Left lung (tissue), 14 donors: ENCODE data around the gene CD180. TPM values are rescaled to one million over a fixed set of nuclear protein-coding genes. Genes with fewer than 3 reads are reported as not detected.

Source experiments
- ATAC-seq: fragments of 200-7000 bp; cut with Tn5 transposase; one replicate; pipeline ENCODE4 v1.9.1; 2020; ENCODE audit warnings: moderate library complexity
- DNase-seq, 4 donors: peaks; one replicate each; pipeline ENCODE4 v3.0.0-alpha.2; 2013 to 2020
- H3K27ac ChIP-seq, 2 donors: fragments of 200-600 bp; sonication (generic) in 1 of 2; one replicate each; pipeline versions ENCODE4 v1.5.0 to v1.8.0; 2020 to 2021
- H3K27me3 ChIP-seq, 2 donors: fragments of 200-600 bp; sonication (generic) in 1 of 2; one replicate each; pipeline versions ENCODE4 v1.5.0 to v1.8.0; 2020 to 2021
- H3K36me3 ChIP-seq, 2 donors: fragments of 200-600 bp; sonication (generic) in 1 of 2; one replicate each; pipeline versions ENCODE4 v1.5.0 to v1.8.0; 2020 to 2021
- H3K4me1 ChIP-seq, 2 donors: fragments of 200-600 bp; one replicate each; pipeline ENCODE4 v1.8.0; 2021
- H3K4me3 ChIP-seq, 2 donors: fragments of 200-600 bp; sonication (generic) in 1 of 2; one replicate each; pipeline versions ENCODE4 v1.5.0 to v1.8.0; 2020 to 2021; ENCODE audit warnings: mild to moderate bottlenecking in 1 of 2
- H3K9me3 ChIP-seq, 2 donors: fragments of 200-600 bp; sonication (generic) in 1 of 2; one replicate each; pipeline versions ENCODE4 v1.5.0 to v1.8.0; 2020 to 2021
- intact Hi-C, 2 donors: fragments of 100-400 bp; cut with DNase I; formaldehyde crosslinking; loops; one replicate each; pipeline versions ENCODE4 v1.11.2 to v1.14.2; 2022
- long read RNA-seq, 12 donors: library from polyadenylated mRNA in 2 of 12; unstranded in 2 of 12; transcript quantifications; one replicate each; pipeline ENCODE4 v2.0.0 and lab custom pipeline, GENCODE V29; 2019 to 2026
- polyA plus RNA-seq, 6 donors: library from polyadenylated mRNA; unstranded; fragments of 120-200 nt; gene quantifications; one replicate each; pipeline ENCODE4 v1.2.1, GENCODE V29; 2013; ENCODE audit not compliant: insufficient read length in 6 of 6
- total RNA-seq, 2 donors: library from RNA; stranded (reverse); fragmentation: NEBNext Ultra II Directional; extraction: Animal tissue kit (Norgen Biotek cat#: 25700); gene quantifications; one replicate each; pipeline ENCODE4 v1.2.1, GENCODE V29; 2021
- TF ChIP-seq, protein P1 (sequence below), 2 donors: fragments of 200-600 bp; sonication (generic) in 1 of 2; IDR thresholded peaks; one replicate each; pipeline versions ENCODE4 v1.5.0 to v1.8.0; 2021; ENCODE audit warnings: antibody characterized with exemption in 2 of 2
- donor health status: DM: no; HTN: yes; CAD: no.
- donor health status: DM: no; HTN: no; CAD: no.

Gene CD180
- total RNA-seq (1 to 10 TPM; 3.1 to 9.4 TPM), polyA plus RNA-seq (1 to 10 TPM in 3 of 6 donors, under 1 TPM in 3; 0.53 to 1.2 (median 0.94) TPM)
- long read RNA-seq, donor 1, full-length matches to known transcripts = 2 of 2 reads
- long read RNA-seq, donor 1, partial matches to known transcripts = 0 of 2 reads
- long read RNA-seq, donor 1, other reads (novel, unspliced or antisense) = 0 of 2 reads
- long read RNA-seq, donor 2, full-length matches to known transcripts = 1 of 1 reads
- long read RNA-seq, donor 2, partial matches to known transcripts = 0 of 1 reads
- long read RNA-seq, donor 2, other reads (novel, unspliced or antisense) = 0 of 1 reads
- long read RNA-seq, donor 3, full-length matches to known transcripts = 1 of 1 reads
- long read RNA-seq, donor 3, partial matches to known transcripts = 0 of 1 reads
- long read RNA-seq, donor 3, other reads (novel, unspliced or antisense) = 0 of 1 reads
- long read RNA-seq, donor 4 = 0 reads
- long read RNA-seq, donor 5 = 0 reads
- long read RNA-seq, donor 6, full-length matches to known transcripts = 1 of 1 reads
- long read RNA-seq, donor 6, partial matches to known transcripts = 0 of 1 reads
- long read RNA-seq, donor 6, other reads (novel, unspliced or antisense) = 0 of 1 reads
- long read RNA-seq, donor 7 = 0 reads
- long read RNA-seq, donor 8 = 0 reads
- long read RNA-seq, donor 9 = 0 reads
- long read RNA-seq, donor 10 = 0 reads
- long read RNA-seq, donor 11, full-length matches to known transcripts = 1 of 1 reads
- long read RNA-seq, donor 11, partial matches to known transcripts = 0 of 1 reads
- long read RNA-seq, donor 11, other reads (novel, unspliced or antisense) = 0 of 1 reads
- long read RNA-seq, donor 12 = 0 reads

DNA sequence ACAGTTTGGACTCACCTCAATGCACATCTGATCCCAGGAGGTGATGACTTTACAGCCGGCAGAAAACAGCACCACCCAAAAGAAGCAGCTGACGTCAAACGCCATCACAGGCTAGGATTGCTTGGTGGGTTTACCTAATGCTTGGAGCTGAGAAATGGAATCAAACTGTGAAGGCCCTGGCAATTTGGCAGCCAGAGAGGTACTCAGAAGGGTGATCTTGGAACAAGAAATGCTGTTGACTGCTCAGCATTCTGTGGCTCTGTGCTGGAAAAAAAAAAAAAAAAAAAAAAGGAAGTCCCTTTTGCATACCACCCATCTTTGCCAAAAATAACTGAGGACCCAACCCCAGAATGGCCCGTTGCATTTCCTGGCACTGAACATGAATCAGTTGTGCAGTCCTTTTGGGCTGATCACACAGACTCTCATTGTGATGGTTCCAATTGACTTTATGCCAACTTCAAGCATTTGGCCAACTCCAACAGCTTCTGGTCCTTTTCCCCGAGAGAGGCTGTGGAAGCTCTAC lies at the start of gene CD180:
TSS of gene CD180 (minus strand) at position 263 of the 523 bp plus-strand sequence. CDS start at position 105, 158 bp downstream.
- no peak within 1 kb of the TSS for H3K27ac ChIP-seq
- no peaks in the 10 kb centered on the region for H3K27me3 ChIP-seq
- H3K9me3 ChIP-seq = no peaks in the 10 kb centered on the region
- peaks cover 6 to 35% of the 10 kb centered on the region in 2 donors for H3K4me1 ChIP-seq
- intact Hi-C loops = no loop called here
- H3K36me3 ChIP-seq = no peaks in the 10 kb centered on the region
- no peak for ATAC-seq
- TF ChIP-seq, protein P1, sequence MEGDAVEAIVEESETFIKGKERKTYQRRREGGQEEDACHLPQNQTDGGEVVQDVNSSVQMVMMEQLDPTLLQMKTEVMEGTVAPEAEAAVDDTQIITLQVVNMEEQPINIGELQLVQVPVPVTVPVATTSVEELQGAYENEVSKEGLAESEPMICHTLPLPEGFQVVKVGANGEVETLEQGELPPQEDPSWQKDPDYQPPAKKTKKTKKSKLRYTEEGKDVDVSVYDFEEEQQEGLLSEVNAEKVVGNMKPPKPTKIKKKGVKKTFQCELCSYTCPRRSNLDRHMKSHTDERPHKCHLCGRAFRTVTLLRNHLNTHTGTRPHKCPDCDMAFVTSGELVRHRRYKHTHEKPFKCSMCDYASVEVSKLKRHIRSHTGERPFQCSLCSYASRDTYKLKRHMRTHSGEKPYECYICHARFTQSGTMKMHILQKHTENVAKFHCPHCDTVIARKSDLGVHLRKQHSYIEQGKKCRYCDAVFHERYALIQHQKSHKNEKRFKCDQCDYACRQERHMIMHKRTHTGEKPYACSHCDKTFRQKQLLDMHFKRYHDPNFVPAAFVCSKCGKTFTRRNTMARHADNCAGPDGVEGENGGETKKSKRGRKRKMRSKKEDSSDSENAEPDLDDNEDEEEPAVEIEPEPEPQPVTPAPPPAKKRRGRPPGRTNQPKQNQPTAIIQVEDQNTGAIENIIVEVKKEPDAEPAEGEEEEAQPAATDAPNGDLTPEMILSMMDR (IDR thresholded peaks at IDR 0.05) = no peak
- peak within 1 kb of the TSS in 1 of 2 donors; percentile 26 for H3K4me3 ChIP-seq
- DNase-seq = no peak

GRCh38 chr5:67246108-67246507 lies 49.5 kb upstream of the CD180 start:
- DNase-seq = peak in 2 of 4 donors; percentile 77 to 85
- peak; percentile 82 for ATAC-seq
- no peak overlapping the region for H3K4me3 ChIP-seq
- peaks cover 5 to 38% of the 10 kb centered on the region in 2 donors for H3K4me1 ChIP-seq
- H3K27ac ChIP-seq = peak overlapping the region in 1 of 2 donors; percentile 13
- TF ChIP-seq, protein P1 (IDR thresholded peaks at IDR 0.05) = peak; percentile 58 to 70
- intact Hi-C loops = loop anchor here in 1 of 2 donors (10.0 kb wide), 2 partner anchors 149 to 1009 kb away; no protein-coding TSS in a partner anchor
- H3K27me3 ChIP-seq = no peaks in the 10 kb centered on the region
- H3K9me3 ChIP-seq = no peaks in the 10 kb centered on the region
- no peaks in the 10 kb centered on the region for H3K36me3 ChIP-seq

- H3K4me3 ChIP-seq = no peak overlapping the region
- peak; percentile 33 for ATAC-seq
- peaks cover 5 to 38% of the 10 kb centered on the region in 2 donors for H3K4me1 ChIP-seq
- no peaks in the 10 kb centered on the region for H3K36me3 ChIP-seq
- DNase-seq = no peak
- TF ChIP-seq, protein P1 (IDR thresholded peaks at IDR 0.05) = no peak
- intact Hi-C loops = loop anchor here in 1 of 2 donors (10.0 kb wide), 2 partner anchors 149 to 1009 kb away; no protein-coding TSS in a partner anchor
- H3K27ac ChIP-seq = peak overlapping the region; percentile 6 to 53
- H3K9me3 ChIP-seq = no peaks in the 10 kb centered on the region
- no peaks in the 10 kb centered on the region for H3K27me3 ChIP-seq
Measured at GRCh38 chr5:67245259-67245846, 48.8 kb upstream of the CD180 start.

DNA sequence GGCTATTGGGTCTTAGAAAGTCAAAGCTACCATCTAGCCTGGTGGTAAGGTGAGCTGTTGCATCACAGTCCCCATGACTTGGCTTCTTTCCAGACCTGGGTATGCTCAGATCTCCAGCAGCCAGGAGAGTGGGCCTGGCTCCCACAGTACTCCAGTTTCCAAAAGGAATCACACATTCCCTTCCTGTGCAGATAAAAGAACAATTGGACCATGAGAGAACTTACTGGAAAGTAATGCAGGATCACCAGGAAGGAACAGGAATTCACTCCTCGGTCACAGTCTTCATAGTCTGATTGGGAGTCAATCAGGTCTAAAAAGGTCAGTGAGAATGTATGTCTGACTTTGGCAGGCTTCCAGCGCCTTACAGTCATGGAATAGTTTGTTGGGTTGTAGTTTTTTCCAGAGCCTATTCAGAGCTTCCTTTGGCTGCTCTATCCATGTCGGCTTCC lies 47.8 kb upstream of the CD180 start:
- H3K9me3 ChIP-seq = no peaks in the 10 kb centered on the region
- no peaks in the 10 kb centered on the region for H3K36me3 ChIP-seq
- H3K4me3 ChIP-seq = no peak overlapping the region
- ATAC-seq = peak; percentile 37
- H3K27ac ChIP-seq = peak overlapping the region in 1 of 2 donors; percentile 53
- no peaks in the 10 kb centered on the region for H3K27me3 ChIP-seq
- DNase-seq = no peak
- intact Hi-C loops = loop anchor here in 1 of 2 donors (10.0 kb wide), 2 partner anchors 150 to 1010 kb away; no protein-coding TSS in a partner anchor
- TF ChIP-seq, protein P1 (IDR thresholded peaks at IDR 0.05) = no peak
- peaks cover 5 to 35% of the 10 kb centered on the region in 2 donors for H3K4me1 ChIP-seq
